ENCODE results near the gene GALE.
"Not testable (repeated sequence)": the region's sequence is repeated elsewhere in the genome, so short reads cannot be mapped to it uniquely, and the experiment has no call there.

GALE gene

DNA sequence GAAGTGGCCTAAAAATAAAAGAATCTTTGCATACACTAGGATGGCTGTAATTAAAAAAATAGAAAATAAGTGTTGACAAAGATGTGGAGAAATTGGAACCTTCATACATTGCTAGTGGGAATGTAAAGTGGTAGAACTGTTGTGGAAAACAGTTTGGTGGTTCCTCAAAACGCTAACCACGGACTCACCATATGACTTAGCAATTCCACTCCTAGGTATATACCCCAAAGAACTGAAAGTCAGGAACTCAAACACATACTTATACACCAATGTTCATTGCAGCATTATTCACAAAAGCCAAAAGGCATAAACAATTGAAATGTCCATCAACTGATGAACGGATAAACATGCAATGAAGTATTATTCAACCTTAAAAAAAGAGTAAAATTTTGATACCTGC lies 35.5 kb upstream of the GALE start:
- WGBS, 2 donors (ENCODE audit: extremely low coverage in 2 of 2, insufficient read length in 2 of 2, insufficient replicate concordance in 1 of 2), result no CpG with 5 or more reads among the region's 3 CpGs
- no peak overlapping the region for H3K18ac ChIP-seq (ENCODE audit: low read length)

DNA sequence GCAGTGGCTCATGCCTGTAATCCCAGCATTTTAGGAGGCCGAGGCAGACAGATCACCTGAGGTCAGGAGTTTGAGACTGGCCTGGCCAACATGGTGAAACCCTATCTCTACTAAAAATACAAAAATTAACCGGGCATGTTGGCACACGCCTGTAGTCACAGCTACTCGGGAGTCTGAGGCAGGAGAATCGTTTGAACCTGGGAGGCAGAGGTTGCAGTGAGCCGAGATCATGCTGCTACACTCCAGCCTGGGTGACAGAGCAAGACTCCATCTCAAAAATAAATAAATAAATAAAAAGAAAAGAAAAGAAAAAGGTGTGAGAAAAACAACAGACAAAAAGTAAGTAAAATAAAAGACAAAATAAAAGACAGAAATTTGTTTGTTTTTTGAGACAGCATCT lies 33.6 kb upstream of the GALE start:
- H3K4ac ChIP-seq (ENCODE audit: low read length); H4K91ac ChIP-seq (ENCODE audit: low read depth, low read length, poor library complexity); DNase-seq (ENCODE audit: low spot score); H2BK12ac ChIP-seq (ENCODE audit: low read length); H4K8ac ChIP-seq (ENCODE audit: low read depth, low read length); H2AK5ac ChIP-seq (ENCODE audit: low read depth, low read length); H3K14ac ChIP-seq (ENCODE audit: low read length); H3K4me3 ChIP-seq (ENCODE audit: low read length in 2 of 2); H3K18ac ChIP-seq (ENCODE audit: low read length); H2AFZ ChIP-seq (ENCODE audit: low read length); H2BK5ac ChIP-seq (ENCODE audit: low read length); H2BK15ac ChIP-seq (ENCODE audit: low read length); H3K27ac ChIP-seq (replicated peaks; ENCODE audit: low read length); H3K4me1 ChIP-seq (ENCODE audit: control insufficient read depth in 2 of 2, insufficient read depth in 1 of 2, low read depth in 1 of 2, low read length in 2 of 2); H3K9me3 ChIP-seq (replicated peaks in 1 of 2; ENCODE audit: control insufficient read depth in 2 of 2, insufficient read depth in 1 of 2, low read depth in 1 of 2, low read length in 2 of 2); H3K9ac ChIP-seq (ENCODE audit: low read depth, low read length, poor library complexity); H3K23ac ChIP-seq (ENCODE audit: low read depth, low read length, poor library complexity); H3K4me2 ChIP-seq (ENCODE audit: insufficient read depth, low read length, poor library complexity, severe bottlenecking); H2BK120ac ChIP-seq (ENCODE audit: low read depth, low read length); H3K36me3 ChIP-seq (replicated peaks in 1 of 2; ENCODE audit: control insufficient read depth in 2 of 2, insufficient read depth in 2 of 2, low read length in 2 of 2); H3K79me1 ChIP-seq (ENCODE audit: low read depth, low read length): not testable (repeated sequence)
- WGBS, 2 donors (ENCODE audit: extremely low coverage in 2 of 2, insufficient read length in 2 of 2, insufficient replicate concordance in 1 of 2), result no CpG with 5 or more reads among the region's 6 CpGs
- peaks cover 0 to 24% (median 10%) of the 10 kb centered on the region in 3 experiments for H3K27me3 ChIP-seq (ENCODE audit: control insufficient read depth in 3 of 3, insufficient read depth in 3 of 3, low read depth in 1 of 3, low read length in 3 of 3)

More for the DNA sequence above, 35.5 kb upstream of the GALE start:
- Histone ChIP-seq H3K4ac (ENCODE audit: low read length) (no peak overlapping the region), H2BK120ac (ENCODE audit: low read depth, low read length) (no peak overlapping the region), H3K4me2 (ENCODE audit: insufficient read depth, low read length, poor library complexity, severe bottlenecking) (no peak overlapping the region), H2BK5ac (ENCODE audit: low read length) (no peak overlapping the region), H2BK12ac (ENCODE audit: low read length) (no peak overlapping the region), H3K79me1 (ENCODE audit: low read depth, low read length) (no peaks in the 10 kb centered on the region), H2AFZ (ENCODE audit: low read length) (no peak overlapping the region), H3K4me3 (ENCODE audit: low read length in 2 of 2) (no peak overlapping the region), H3K9me3 (replicated peaks in 1 of 2; ENCODE audit: control insufficient read depth in 2 of 2, insufficient read depth in 1 of 2, low read depth in 1 of 2, low read length in 2 of 2) (no peaks in the 10 kb centered on the region), H3K23ac (ENCODE audit: low read depth, low read length, poor library complexity) (no peak overlapping the region), H2BK15ac (ENCODE audit: low read length) (no peak overlapping the region), H3K27me3 (ENCODE audit: control insufficient read depth in 3 of 3, insufficient read depth in 3 of 3, low read depth in 1 of 3, low read length in 3 of 3) (peaks cover 0 to 21% (median 10%) of the 10 kb centered on the region in 3 experiments), H3K36me3 (replicated peaks in 1 of 2; ENCODE audit: control insufficient read depth in 2 of 2, insufficient read depth in 2 of 2, low read length in 2 of 2) (no peaks in the 10 kb centered on the region), H4K91ac (ENCODE audit: low read depth, low read length, poor library complexity) (no peak overlapping the region), H3K4me1 (ENCODE audit: control insufficient read depth in 2 of 2, insufficient read depth in 1 of 2, low read depth in 1 of 2, low read length in 2 of 2) (peaks cover 0 to 3% of the 10 kb centered on the region in 2 donors), H3K27ac (replicated peaks; ENCODE audit: low read length) (no peak overlapping the region), H3K14ac (ENCODE audit: low read length) (no peak overlapping the region), H2AK5ac (ENCODE audit: low read depth, low read length) (no peak overlapping the region), H3K9ac (ENCODE audit: low read depth, low read length, poor library complexity) (no peak overlapping the region), H4K8ac (ENCODE audit: low read depth, low read length) (no peak overlapping the region)
- DNase-seq (ENCODE audit: low spot score), result no peak

DNA sequence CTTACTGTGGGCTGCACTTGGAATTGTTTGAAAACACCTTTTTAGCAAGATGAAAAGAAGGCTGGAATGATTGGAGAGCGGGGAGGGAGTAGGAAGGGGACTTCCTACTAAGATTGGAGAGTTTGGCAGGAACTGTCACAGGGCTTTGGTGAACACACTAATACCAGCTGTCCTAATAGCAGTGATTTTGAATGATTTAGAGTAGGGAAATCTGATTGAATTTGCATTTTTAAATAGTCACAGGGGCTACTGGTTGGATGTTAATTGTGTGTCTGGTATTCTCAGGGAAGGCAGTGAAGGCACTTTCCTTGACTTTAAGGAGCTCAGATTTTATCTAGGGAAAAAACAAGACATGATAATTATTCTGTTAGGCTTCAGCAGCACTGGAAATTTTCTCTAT lies 27.2 kb upstream of the GALE start:
- no CpG with 5 or more reads among the region's 1 CpG for WGBS, 2 donors (ENCODE audit: extremely low coverage in 2 of 2, insufficient read length in 2 of 2, insufficient replicate concordance in 1 of 2)
- no peak overlapping the region for H2BK15ac ChIP-seq (ENCODE audit: low read length)
- no peak overlapping the region for H4K91ac ChIP-seq (ENCODE audit: low read depth, low read length, poor library complexity)
- H3K18ac ChIP-seq (ENCODE audit: low read length), result no peak overlapping the region
- H2AFZ ChIP-seq (ENCODE audit: low read length), result no peak overlapping the region
- H3K9ac ChIP-seq (ENCODE audit: low read depth, low read length, poor library complexity), result no peak overlapping the region
- no peak overlapping the region for H2BK120ac ChIP-seq (ENCODE audit: low read depth, low read length)
- H3K27ac ChIP-seq (replicated peaks; ENCODE audit: low read length), result no peak overlapping the region
- H3K27me3 ChIP-seq (ENCODE audit: control insufficient read depth in 3 of 3, insufficient read depth in 3 of 3, low read depth in 1 of 3, low read length in 3 of 3), result peaks cover 0 to 3% (median 0%) of the 10 kb centered on the region in 3 experiments
- no peak overlapping the region for H2AK5ac ChIP-seq (ENCODE audit: low read depth, low read length)
- no peaks in the 10 kb centered on the region for H3K36me3 ChIP-seq (replicated peaks in 1 of 2; ENCODE audit: control insufficient read depth in 2 of 2, insufficient read depth in 2 of 2, low read length in 2 of 2)
- no peak overlapping the region for H2BK5ac ChIP-seq (ENCODE audit: low read length)
- H2BK12ac ChIP-seq (ENCODE audit: low read length), result no peak overlapping the region
- H3K4me1 ChIP-seq (ENCODE audit: control insufficient read depth in 2 of 2, insufficient read depth in 1 of 2, low read depth in 1 of 2, low read length in 2 of 2), result no peaks in the 10 kb centered on the region
- H3K4me2 ChIP-seq (ENCODE audit: insufficient read depth, low read length, poor library complexity, severe bottlenecking), result no peak overlapping the region
- H3K4ac ChIP-seq (ENCODE audit: low read length), result no peak overlapping the region
- H3K14ac ChIP-seq (ENCODE audit: low read length), result no peak overlapping the region
- no peak for DNase-seq (ENCODE audit: low spot score)
- no peak overlapping the region for H3K4me3 ChIP-seq (ENCODE audit: low read length in 2 of 2)
- no peak overlapping the region for H3K23ac ChIP-seq (ENCODE audit: low read depth, low read length, poor library complexity)
- H4K8ac ChIP-seq (ENCODE audit: low read depth, low read length), result no peak overlapping the region
- H3K9me3 ChIP-seq (replicated peaks in 1 of 2; ENCODE audit: control insufficient read depth in 2 of 2, insufficient read depth in 1 of 2, low read depth in 1 of 2, low read length in 2 of 2), result no peaks in the 10 kb centered on the region
- no peaks in the 10 kb centered on the region for H3K79me1 ChIP-seq (ENCODE audit: low read depth, low read length)

DNA sequence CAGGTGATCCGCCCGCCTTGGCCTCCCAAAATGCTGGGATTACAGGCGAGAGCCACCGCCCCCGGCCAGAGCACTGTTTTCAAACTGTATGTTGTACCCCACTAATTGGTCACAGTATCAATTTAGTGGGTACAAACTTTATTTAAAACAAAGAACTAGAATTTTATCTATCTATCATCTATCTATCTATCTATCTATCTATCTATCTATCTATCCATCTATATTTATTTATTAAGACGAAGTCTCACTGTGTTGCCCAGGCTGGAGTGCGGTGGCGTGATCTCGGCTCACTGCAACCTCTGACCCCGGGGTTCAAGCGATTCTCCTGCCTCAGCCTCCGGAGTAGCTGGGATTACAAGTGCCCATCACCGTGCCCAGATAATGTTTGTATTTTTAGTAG lies 26.0 kb upstream of the GALE start:
- H2AFZ ChIP-seq (ENCODE audit: low read length); H2AK5ac ChIP-seq (ENCODE audit: low read depth, low read length); H3K4ac ChIP-seq (ENCODE audit: low read length); H2BK120ac ChIP-seq (ENCODE audit: low read depth, low read length); H3K27me3 ChIP-seq (ENCODE audit: control insufficient read depth in 3 of 3, insufficient read depth in 3 of 3, low read depth in 1 of 3, low read length in 3 of 3); H3K27ac ChIP-seq (replicated peaks; ENCODE audit: low read length); H3K14ac ChIP-seq (ENCODE audit: low read length); H3K9me3 ChIP-seq (replicated peaks in 1 of 2; ENCODE audit: control insufficient read depth in 2 of 2, insufficient read depth in 1 of 2, low read depth in 1 of 2, low read length in 2 of 2); H3K23ac ChIP-seq (ENCODE audit: low read depth, low read length, poor library complexity); H3K9ac ChIP-seq (ENCODE audit: low read depth, low read length, poor library complexity); H2BK5ac ChIP-seq (ENCODE audit: low read length); H3K4me3 ChIP-seq (ENCODE audit: low read length in 2 of 2); H2BK12ac ChIP-seq (ENCODE audit: low read length); H4K8ac ChIP-seq (ENCODE audit: low read depth, low read length); H3K18ac ChIP-seq (ENCODE audit: low read length); H3K4me2 ChIP-seq (ENCODE audit: insufficient read depth, low read length, poor library complexity, severe bottlenecking); H2BK15ac ChIP-seq (ENCODE audit: low read length); H3K79me1 ChIP-seq (ENCODE audit: low read depth, low read length); H4K91ac ChIP-seq (ENCODE audit: low read depth, low read length, poor library complexity); DNase-seq (ENCODE audit: low spot score); H3K4me1 ChIP-seq (ENCODE audit: control insufficient read depth in 2 of 2, insufficient read depth in 1 of 2, low read depth in 1 of 2, low read length in 2 of 2); H3K36me3 ChIP-seq (replicated peaks in 1 of 2; ENCODE audit: control insufficient read depth in 2 of 2, insufficient read depth in 2 of 2, low read length in 2 of 2): not testable (repeated sequence)
- WGBS, 2 donors (ENCODE audit: extremely low coverage in 2 of 2, insufficient read length in 2 of 2, insufficient replicate concordance in 1 of 2), result no CpG with 5 or more reads among the region's 13 CpGs

Measured in neuronal stem cell (in vitro differentiated cells).